Central memory CD4-positive, alpha-beta T cell (primary cell): ENCODE results near the gene PGM2L1.
"Not testable (repeated sequence)": the region's sequence is repeated elsewhere in the genome, so short reads cannot be mapped to it uniquely, and the experiment has no call there.

Source experiments
- DNase-seq: peaks from one replicate; pipeline ENCODE4 v3.0.0; 2022
- total RNA-seq, 3 experiments: gene quantifications; one replicate each; lab custom pipeline; 2026; lab: John Stamatoyannopoulos, UW

PGM2L1 gene
- total RNA-seq, result 44.2 to 123 (median 57.5) reads per million in 3 experiments

DNA sequence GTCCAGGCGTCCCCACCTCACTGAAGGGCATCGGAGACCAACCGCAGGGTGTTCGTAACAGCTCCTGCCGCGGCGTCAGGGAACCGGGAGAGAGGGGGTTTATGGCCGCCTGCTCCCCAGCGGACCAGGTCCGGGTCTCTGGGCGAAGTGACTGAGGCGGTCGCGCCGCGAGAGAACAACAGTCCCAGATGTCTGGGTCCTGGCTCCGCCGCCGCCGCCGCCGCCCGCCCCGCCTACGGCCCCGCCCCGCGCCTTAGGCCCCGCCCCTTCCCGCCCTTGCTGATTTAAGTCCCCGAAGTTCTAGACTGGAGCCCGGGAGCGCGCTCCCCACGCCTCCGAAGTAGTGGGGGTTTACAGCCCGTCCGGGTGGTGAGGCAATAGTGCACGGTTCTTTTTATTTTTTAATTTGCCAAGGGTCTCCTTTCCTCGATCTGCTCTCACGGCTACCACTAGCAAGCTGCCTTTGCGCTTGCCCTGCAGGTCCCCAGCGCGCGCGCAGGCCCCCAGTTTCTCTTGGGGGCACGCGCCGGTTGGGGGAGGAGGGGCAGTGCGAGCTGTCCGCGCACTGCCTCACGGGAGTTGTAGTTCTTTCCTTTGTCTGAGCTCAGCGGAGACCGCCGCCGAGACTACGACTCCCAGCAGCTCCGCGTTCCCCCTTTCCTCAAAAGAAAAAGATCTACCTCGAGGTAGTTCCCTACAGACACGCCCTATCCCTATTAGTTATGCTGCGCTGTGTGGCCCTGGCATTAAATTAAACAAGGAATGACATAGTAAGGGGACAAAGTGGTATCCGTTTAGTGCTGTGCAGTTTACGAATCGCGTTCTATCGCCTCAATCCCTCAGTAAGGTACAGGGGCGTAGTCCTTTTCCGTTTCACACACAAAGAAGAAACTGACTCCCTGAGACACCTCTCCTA is at the start of gene PGM2L1:
TSS of gene PGM2L1 (minus strand) at position 190 of the 916 bp plus-strand sequence. CDS start 272 bp downstream, outside the sequence.
- peak; percentile 92 for DNase-seq

DNA sequence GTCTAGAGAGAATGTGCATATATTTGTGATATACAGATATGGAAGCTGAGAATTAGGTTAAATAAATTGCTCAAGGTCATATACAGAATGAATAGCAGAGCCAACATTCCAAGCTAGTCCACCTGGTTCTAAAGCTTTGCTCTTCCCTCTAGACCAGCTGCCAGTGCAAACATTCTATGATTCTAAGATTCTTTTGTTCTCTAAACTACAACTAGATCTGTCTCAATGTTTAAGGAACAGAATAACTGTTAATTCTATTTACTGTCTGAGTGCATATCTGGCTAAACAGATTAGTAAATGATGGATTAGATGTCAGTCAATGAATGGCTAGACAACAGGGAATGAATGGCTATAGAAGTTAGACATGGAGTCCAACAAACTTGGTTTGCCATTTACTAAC is 49.5 kb upstream of the PGM2L1 start:
- DNase-seq, result no peak

DNA sequence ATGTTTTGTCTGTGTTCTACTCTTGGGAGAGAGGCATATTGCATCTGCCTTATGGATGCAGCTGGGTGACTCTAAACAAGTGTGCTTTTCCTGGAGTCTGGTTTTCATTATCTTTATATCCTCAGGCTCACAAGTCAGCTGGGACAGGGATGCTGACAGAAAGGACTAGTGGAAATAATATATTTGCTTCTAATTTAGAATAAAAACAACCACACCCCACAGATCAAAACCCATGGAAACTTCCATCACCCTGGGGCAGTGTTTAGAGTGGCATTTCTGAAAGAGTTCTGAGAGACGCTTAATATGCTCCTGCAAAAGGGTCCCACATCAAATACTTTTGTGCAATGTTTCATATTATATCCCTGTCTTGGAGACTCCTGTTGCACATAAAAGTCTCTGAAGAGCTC is 48.3 kb upstream of the PGM2L1 start:
- DNase-seq, result no peak

DNA sequence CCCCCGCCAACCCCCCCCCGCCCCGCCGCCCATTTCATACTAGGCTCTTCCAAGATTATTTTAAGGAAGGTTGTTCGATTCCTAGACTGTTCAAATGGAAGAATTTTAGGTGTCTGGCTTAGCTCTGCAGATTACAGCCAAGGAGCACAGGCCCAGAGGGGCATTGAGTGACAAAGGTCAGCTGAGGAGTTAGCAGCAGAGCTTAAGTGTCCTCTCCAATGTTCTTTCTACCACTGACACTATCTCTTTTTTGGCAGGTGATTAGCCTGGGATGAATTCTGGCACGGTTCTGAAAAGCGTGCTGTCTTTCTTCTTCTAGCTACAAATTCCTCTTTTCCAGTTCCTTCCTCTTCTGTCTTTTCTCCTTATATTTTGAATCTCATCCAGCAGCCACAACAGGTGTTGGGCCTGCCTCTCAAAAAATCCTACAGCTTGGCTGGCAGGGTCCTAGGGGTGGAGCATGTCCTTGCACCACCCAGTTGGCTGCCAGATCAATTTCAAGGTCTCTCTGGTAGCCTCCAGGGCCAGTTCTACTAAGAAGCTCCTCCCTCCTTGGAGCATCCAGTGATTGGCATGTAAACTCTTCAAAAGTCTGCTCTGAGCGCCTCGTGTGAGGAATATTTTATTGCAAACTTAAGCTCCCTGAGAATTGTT is 46.1 kb upstream of the PGM2L1 start:
- DNase-seq, result no peak

DNA sequence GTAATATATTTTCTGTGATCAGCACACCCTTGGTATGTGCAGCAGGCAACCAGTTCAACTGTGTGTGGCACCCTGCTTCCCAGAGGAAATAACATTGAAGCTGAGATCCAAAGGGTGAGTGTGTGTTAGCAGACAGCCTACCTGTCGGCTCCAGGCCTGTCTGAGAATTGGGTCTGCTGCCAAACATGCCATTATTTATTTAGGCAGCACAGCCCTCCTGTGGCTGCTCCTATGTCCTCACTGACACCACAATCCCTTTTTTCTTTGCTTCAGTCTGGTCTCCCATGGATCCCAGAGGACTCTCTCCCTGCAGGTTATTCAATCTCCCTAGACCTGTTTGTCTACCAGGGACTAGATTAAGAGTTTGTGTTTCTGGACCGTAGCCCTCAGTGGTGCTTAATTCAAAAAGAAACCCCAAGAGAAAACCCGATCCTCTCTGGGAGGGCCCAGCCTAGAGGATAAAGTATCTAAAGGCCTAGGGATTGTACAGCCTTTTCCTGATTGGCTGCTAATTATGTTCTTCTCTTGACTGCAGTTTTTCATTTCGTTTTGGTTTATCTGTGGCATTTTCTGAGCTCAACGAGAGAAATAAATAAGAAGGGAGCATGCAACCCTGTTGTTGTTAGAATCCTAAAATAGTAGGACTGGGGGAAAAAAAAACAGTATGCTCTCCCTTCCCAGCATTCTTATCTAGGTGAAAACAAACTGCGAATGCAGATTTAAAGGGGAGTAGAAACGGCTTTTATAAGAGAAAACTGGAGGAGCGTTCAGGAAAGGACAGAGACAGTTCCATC is 45.0 kb upstream of the PGM2L1 start:
- no peak for DNase-seq

DNA sequence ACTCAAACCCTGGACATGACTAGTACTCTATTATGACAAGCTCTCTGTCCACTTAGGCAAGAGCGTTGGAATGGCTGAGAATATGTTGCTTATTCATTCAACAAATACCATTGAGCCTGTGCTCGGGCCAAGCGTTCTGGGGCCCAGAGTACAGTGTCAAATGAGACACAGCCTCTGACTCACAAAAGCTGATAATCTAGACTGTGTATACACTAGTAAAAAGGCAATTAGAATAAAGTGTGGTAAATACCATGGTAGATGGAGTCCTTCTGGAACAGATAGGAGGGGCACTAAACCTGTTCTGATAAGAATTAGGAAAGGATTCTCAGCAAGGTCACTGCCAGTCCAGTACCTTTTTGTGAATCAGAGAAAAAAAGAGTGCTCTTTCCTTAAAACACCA is 44.4 kb upstream of the PGM2L1 start:
- no peak for DNase-seq

DNA sequence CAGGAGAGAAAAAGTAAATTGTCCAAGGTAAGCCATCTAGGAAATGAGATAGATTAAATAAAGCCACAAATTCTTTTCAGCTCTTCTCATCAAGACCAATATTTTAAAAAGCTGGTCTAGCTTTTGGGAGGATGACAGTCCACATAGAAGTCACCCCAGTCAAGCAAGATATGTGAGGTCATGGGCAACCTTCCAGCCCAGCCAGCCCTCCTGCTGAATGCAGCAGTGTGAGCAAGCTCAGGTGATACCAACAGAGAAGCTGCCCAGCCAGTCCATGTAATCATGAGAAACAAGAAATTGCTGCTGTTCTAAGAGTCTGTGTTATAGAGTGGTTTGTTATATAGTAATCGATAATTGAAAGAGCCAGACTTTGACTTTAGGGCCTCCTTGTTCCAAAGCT is 40.4 kb upstream of the PGM2L1 start:
- DNase-seq, result no peak

DNA sequence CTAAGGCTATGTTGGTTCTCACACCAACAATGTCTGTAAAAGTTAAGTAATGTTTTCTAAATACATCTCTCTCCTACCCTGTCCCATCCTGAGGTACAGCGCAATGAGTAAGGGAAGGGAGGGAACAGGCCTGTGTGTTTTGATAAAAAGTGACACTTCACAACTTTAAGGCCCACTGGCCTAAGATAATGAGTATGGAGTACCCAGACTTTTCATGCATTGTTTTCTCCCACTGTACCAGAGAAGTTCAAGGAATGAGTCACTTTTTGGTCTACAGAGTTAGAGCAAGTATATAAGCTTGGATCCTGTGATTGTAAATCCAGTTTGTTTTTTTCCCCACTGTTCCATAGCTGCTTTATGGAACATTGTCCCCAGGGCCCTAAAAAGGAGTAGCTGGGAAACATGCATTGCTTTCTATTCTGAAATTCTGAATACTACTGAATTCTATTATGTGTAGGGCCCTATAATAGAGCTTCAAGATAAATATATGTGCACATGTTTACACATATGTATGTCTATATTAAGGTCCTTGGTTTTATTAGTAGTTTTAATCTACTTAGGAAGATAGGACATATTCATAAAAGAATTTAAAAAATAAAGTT is 39.3 kb upstream of the PGM2L1 start:
- no peak for DNase-seq

DNA sequence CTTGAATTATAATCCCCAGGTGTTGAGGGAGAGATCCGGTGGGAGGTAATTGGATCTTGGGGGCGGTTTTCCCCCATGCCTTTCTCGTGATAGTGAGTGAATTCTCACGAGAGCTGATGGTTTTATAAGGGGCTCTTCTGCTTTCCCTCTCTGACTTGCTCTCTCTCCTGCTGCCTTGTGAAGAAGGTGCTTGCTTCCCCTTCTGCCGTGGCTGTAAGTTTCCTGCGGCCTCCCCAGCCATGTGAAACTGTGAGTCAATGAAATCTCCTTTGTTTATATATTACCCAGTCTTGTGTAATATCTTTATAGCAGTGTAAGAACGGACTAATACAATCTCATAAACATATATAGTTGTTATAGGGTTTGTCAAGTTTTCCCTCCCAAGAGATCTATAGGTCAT is 36.3 kb upstream of the PGM2L1 start:
- no peak for DNase-seq

DNA sequence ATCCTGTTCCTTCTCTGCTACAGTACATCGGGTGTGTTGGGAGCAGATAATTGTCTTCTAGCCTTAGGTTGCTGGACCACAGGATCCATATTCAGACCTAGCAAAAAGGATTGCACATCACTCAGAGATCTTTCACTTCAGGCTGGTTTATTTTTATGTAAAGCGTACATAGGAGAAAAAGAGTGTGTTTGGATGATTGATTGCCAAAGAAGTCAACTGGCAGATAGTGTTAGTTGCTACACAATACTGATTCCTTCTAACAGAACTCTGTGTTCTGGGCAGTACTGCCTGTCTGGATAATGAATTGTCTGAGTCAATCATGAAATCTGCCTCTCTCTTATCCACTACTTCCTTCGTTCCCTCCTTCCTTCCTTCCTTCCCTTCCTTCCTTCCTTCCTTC is 31.0 kb upstream of the PGM2L1 start:
- no peak for DNase-seq

DNA sequence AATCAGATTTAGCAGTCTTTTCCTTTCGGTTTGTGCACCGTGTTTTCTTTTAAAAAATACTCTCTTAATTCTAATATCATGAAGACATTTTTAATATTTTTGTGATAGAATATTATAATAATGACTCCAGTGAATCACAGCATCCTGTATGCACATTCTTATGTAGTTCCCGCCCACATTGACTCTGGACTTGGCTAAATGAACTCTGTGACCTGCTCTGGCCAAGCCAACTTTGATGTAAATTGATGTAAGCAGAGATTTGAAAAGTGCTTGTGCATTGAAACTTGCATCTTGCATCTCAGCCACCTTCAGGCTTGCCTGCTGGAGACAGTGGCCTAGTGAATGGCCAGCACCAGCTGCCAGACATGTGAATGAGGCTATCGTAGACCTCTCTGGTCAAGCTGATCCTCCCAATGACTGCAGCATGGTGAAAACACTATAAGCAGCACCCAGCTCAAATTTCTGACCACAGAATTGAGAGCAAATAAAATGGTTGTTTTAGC is 29.2 kb upstream of the PGM2L1 start:
- DNase-seq, result no peak

DNA sequence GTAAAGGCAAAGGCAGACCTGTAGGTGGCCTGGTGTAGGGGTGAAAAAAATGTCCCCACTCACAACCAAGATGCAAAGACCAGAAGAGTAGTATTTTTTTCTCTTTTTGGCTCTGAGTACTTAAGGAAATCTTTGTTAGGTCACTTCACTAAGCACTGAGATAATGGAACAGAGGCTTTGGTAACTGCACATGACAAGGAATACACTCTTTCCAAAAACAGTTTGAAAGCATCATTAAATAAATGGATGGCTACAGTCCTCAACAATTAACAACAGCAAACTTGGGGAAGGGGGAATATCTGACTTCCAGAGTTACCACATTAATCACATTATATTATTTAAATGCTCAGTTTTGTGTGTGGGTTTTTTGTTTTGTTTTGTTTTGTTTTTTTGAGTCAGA is 26.9 kb upstream of the PGM2L1 start:
- no peak for DNase-seq

DNA sequence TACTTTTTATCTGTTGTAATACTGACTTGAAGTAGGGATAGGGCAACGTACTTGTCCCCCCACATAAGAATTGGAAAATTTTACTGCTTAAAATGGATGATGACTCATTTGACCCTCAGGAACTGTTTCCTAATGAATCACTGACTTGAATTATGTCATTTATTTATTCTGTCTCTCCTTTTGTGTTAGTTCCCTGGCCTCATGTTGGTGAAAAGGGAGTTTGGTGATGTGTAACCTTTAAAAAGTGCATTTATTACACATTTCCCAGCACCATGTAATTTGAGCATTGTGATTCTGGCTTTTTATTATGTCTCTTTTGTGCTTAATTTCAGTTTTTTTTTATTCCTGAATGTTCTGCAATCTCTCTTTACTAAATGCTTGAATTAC is 20.3 kb upstream of the PGM2L1 start:
- no peak for DNase-seq

DNA sequence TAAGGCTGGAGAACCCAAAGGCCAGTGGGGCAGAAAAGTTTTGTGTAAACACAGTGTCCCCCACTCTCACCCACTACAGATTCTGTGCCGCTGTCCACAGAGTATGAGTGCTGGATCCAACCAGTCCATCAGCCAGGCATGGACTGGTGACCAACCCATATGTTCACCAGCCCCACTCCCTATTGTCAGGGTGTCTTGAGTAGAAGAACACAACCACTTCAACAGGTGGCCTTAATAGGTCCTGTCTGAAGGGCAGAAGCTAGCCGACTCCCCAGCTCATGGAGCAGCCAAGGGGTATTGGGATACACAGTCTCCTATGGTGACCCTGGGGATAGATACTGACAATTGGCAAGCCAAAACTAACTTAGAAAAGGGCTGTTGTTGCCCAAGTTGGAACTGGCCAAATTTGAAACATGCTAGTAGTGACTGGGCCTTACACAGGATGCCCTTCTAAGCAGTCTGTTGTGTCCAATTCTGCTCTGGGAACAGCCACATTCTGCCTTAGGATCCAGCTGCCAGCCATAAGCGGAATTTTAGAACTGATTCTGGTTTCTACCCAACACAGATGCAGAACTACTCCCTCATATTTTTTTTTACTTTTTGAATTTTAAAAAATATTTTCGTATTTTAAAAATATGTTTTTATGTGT is 19.8 kb upstream of the PGM2L1 start:
- DNase-seq, result no peak

DNA sequence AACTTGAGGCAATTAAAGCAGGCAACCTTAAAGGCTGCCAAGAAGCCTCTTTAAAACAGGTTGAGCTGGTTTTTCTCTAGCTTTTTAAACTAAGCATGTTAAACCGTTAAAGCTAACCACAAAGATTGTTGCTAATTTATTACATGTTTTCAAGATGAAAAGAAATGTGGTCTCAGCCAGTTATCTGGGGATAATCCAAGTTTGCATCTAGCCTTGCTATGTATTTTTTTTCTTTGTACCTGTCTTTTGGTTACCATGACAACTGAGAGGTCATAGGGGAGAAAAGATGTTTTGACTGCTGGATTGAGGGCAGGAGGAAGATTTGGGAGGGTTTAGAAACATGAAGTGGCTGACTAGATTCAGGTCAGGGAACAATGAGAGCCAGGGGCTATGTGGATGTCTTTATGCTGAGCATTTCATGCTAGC is 19.2 kb upstream of the PGM2L1 start:
- DNase-seq, result peak; percentile 60

DNA sequence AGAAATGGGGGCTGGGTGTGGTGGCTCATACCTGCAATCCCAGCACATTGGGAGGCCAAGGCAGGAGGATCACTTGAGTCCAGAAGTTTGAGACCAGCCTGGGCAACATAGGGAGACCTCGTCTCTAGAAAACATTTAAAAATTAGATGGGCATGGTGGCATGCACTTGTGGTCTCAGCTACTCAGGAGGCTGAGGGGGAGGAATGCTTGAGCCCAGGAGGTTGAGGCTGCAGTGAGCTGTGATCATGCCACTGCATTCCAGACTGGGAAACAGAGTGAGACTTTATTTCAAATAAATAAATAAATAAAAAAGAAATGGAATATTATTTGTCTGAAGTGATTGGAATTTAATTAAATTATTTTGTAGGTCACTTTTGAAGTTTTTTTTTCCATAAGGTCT is 18.7 kb upstream of the PGM2L1 start:
- not testable (repeated sequence) for DNase-seq

DNA sequence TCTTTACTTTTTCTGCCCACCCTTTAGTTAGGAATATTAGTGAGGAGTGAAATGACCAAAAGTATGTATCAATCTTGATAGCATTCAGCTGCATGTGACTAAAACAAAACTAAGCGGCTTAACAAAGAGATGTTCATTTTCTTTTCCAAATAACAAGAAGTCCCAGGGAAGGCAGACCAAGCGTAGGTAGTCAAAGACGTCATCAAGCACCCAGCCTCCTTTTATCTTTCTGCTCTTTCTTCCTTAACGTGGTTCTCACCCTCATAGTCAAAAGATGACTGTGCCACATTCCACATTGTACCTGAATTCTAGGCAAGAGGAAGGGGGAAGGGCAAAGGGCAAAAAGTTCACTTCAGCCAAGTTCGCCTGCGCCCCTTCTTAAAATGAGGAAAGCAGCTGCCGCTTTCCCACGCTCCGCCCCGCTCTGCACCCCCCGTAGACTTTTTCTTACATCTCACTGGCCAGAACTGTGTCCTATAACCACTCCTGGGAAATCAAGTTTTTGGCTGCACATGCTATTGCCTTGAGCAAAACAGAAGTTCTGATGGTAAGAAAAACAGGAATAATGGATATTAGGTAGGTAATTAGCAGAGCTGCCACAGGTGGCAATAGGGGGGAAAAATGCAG is 14.6 kb upstream of the PGM2L1 start:
- no peak for DNase-seq

DNA sequence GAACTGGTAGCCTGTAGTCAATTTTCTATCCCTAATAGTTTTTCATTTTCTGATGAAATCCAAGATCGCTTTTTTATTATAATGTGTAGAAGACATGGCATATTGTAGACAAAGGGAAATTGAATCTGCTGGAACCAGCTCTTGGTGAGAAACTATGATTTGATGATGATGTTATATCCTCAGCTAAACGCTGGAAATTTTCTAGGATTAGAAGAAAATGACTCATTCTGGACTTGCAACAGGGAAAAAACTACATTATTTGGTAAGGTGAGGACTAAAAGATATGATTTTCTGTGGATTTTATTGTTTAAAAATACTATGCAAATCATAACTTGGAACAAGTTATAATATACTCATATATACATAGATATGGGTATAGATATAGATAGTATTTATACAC is 14.1 kb upstream of the PGM2L1 start:
- no peak for DNase-seq

DNA sequence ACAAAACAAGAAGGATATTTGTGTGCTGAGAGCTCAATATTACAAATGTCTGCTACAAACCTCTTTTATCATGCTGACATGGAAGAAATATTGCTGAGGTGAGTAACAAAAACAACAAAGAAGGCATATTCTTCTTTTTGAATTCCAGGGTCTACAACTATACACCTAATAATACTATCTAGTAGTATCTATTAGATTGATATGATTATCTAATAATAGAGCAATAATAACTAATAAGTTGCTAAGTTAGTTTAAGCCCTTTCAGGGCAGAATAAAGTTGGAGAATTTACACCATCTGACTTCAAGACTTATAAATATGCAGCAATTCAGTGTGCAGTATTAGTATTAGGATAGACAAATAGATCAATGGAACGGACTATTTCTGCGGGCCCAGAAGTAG is 11.4 kb upstream of the PGM2L1 start:
- no peak for DNase-seq

DNA sequence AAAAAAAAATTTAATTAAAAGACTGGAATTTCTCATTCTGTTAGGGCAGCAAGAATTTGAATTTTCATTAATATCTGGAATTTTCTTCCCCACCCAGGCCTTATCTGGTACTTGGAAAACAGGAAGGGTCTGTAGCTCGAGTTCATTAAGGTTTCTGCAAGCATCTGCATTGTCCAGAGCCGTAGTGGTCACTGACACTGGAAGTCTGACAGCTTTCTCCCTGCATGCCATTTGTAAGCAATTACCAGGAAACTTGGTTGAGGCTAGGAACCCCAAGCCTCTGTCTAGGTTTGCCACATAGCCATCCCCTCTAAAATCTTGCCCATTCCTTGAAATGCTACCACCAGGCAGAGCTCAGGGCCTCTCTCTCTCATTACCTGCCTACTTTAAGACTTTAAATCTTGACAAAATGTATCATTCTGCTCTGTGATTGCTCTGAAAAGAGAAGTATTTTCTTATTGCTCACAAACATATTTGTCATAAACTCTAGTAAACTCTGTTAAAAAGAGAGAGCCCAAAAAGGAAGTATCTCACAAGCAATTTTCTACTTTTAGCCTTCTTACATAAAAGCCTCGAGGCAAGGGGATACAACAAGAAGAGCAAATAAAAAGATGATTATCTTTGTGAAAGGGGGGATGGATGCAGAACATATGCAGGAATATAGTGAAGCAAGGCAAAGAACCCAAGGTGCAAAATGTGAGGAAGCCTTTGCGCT is 5.5 kb upstream of the PGM2L1 start:
- no peak for DNase-seq

DNA sequence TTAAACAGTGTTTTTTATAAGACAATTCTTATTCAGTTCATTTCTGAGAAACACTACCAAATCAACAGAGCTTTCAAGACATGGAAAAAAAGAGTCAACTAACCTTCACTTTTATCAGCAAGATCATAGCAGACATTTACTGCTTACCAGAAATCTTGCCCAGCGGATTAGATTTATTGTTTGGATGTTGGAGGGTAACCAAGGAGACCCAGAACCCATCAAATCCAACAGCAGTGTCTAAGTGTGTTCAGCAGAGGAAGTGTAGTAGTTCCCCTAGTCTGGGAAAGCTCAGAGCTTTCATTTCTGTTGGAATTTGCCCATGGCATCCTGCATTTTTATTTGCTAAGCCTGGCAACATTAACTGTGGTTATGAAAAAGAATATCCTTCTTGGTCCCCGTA is 2.4 kb upstream of the PGM2L1 start:
- DNase-seq, result no peak
